Caco-2 (cell line): Measurements from ENCODE around the gene CFAP53. TPM values are rescaled to one million over a fixed set of nuclear protein-coding genes. Genes with fewer than 3 reads are reported as not detected.

ENCODE experiments used
- BruUV-seq: library from RNA; stranded (reverse); fragments of 400-500 nt; replicated peaks from 2 replicates; lab custom pipeline; 2021; lab: Mats Ljungman, UMichigan
- CTCF ChIA-PET: fragments of 300-600 bp; sonication (Branson Sonifier 250); formaldehyde crosslinking; loops from one replicate; lab custom pipeline; 2022; ENCODE audit warnings: antibody characterized with exemption; lab: Charles Lee
- POLR2A ChIA-PET: fragments of 300-600 bp; sonication (Branson Sonifier 250); formaldehyde crosslinking; loops from one replicate; lab custom pipeline; 2022; ENCODE audit warnings: antibody characterized with exemption; lab: Charles Lee
- DNase-seq, 2 experiments: peaks; one replicate each; pipeline versions ENCODE4 v3.0.0 to v3.0.0-alpha.2; 2020 to 2022
- H3K27me3 ChIP-seq: replicated peaks from 2 replicates; pipeline ENCODE4 v1.6.0; 2011; ENCODE audit warnings: low read length; ENCODE audit not compliant: control insufficient read depth, insufficient read depth
- H3K36me3 ChIP-seq: 2 replicates; pipeline ENCODE4 v1.5.1; 2011; ENCODE audit warnings: low read length; ENCODE audit not compliant: control insufficient read depth, insufficient read depth
- H3K4me1 ChIP-seq: fragments of 250-450 bp; sonication (Bioruptor Pico); 2 replicates; pipeline ENCODE4 v1.5.1; 2020; ENCODE audit warnings: mild to moderate bottlenecking
- H3K4me3 ChIP-seq: 2 replicates; pipeline ENCODE4 v1.5.1; 2011; ENCODE audit warnings: low read depth, mild to moderate bottlenecking, control low read depth, low read length
- H3K9me3 ChIP-seq: fragments of 250-450 bp; sonication (Bioruptor Pico); 2 replicates; pipeline ENCODE4 v1.5.1; 2020; ENCODE audit warnings: mild to moderate bottlenecking, moderate library complexity
- H3K27ac Mint-ChIP-seq: one replicate; pipeline ENCODE4 v1.8.0; 2022; ENCODE audit warnings: mixed read lengths; ENCODE audit not compliant: unreplicated experiment
- H3K27me3 Mint-ChIP-seq: one replicate; pipeline ENCODE4 v1.8.0; 2022; ENCODE audit warnings: mixed read lengths; ENCODE audit not compliant: insufficient read depth, unreplicated experiment
- H3K36me3 Mint-ChIP-seq: one replicate; pipeline ENCODE4 v1.8.0; 2022; ENCODE audit warnings: mild to moderate bottlenecking, mixed read lengths; ENCODE audit not compliant: insufficient read depth, unreplicated experiment
- H3K4me1 Mint-ChIP-seq: one replicate; pipeline ENCODE4 v1.8.0; 2022; ENCODE audit warnings: low read depth, mixed read lengths; ENCODE audit not compliant: unreplicated experiment
- H3K4me3 Mint-ChIP-seq: one replicate; pipeline ENCODE4 v1.8.0; 2022; ENCODE audit warnings: mild to moderate bottlenecking, moderate library complexity, mixed read lengths; ENCODE audit not compliant: unreplicated experiment
- H3K9me3 Mint-ChIP-seq: one replicate; pipeline ENCODE4 v1.8.0; 2022; ENCODE audit warnings: mixed read lengths; ENCODE audit not compliant: unreplicated experiment
- intact Hi-C: fragments of 100-400 bp; cut with micrococcal nuclease; formaldehyde crosslinking; loops from one replicate; pipeline ENCODE4 v1.10.0; 2022; ENCODE audit not compliant: unreplicated experiment
- total RNA-seq: library from RNA; stranded (reverse); gene quantifications from 2 replicates; pipeline ENCODE4 v1.2.3, GENCODE V29; 2022
- TF ChIP-seq, protein P1 (sequence below), 2 experiments: fragments of 200-600 bp in 1 of 2; IDR thresholded peaks; 1 replicate in 1 of 2; 2 replicates in 1 of 2; pipeline versions ENCODE4 v1.5.1 to v1.8.0; 2011 to 2022; ENCODE audit warnings: antibody characterized with exemption in 1 of 2, control low read depth in 1 of 2, inconsistent platforms in 1 of 2, low read depth in 1 of 2, low read length in 1 of 2, mild to moderate bottlenecking in 1 of 2, moderate library complexity in 1 of 2; ENCODE audit not compliant: insufficient read depth in 1 of 2, severe bottlenecking in 1 of 2, unreplicated experiment in 1 of 2

The CFAP53 gene
- total RNA-seq, 1 experiment from 2014 or later = not detected

DNA sequence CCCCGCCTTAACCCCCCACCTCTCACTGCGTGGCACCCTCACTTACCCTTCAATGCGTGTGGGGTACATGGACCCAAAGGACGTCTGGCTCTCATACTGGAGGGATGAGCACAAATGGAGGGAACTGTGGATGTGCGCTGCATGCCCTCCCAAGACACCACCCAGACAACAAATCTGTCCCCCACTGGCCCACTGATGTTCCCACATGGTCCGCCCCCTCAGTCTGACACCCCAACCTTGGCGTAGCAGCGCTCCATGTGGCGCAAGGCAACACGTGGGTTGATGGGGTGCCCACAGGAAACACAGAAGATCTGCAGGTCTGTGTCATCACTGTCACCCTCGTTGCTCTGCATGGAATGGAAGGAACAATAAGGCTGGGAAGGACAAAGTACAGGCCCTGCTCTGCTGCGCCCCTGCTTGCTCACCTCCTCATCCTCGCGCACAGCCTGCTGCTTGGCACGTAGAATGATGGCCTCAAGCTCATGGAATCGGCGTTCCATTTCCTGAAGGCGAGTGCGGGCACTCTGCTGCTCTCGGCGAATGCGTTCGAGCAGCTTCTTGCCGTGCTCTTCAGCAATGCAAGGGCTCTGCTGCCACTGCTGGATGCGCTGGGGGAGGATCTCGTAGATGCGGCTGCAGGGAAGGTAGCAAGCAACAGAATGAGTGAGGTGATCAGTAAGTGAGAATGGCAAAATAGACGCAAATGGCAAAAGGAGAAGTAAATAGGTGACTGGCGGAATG is 17.3 kb upstream of the CFAP53 start:
- DNase-seq = no peak

DNA sequence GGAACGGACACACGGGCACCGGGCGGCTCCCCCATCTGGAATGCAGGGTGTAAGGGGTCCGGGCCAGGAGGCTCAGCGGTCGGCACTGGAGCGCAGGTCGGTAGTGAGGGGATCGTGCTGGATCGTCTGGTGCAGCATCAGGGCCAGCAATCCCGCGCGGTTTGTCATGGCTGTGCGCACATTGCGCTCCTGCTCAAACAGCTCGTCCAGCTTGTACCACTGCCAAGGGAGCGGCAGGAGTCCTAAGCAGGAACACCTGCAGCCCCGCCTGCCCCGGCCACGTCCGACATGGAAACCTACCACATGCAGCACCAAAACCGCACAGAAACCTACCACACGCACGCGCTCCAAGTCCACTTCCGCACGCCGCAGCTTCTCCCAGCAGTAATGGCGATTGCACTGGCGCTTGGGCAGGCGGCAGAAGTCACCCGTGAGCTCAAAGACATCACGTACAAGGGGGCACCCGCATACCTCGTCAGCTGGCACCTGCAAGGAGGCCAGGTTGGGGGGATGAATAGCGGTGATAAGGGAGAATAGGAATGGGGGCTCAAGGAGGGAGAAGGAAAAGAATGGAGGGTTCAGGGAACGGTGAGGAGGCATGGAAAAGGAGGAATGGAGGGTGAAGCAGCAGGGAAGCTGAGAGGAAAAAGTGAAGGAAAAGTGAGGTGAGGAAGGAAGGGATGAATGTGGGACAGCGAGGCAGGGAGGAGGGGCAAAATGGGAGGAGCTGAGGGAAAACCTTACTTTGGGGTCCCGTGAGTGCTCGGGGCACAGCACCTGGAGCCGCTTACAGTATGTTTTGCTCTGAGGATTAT is 16.4 kb upstream of the CFAP53 start:
- BruUV-seq = no TSS peak
- Mint-ChIP-seq H3K4me3 (peak overlapping the region; percentile 86), H3K27ac (peak overlapping the region; percentile 94), H3K27me3 (no peaks in the 10 kb centered on the region), H3K36me3 (peaks cover 20% of the 10 kb centered on the region), H3K4me1 (peaks cover 19% of the 10 kb centered on the region), H3K9me3 (no peaks in the 10 kb centered on the region)
- Histone ChIP-seq H3K36me3 (no peaks in the 10 kb centered on the region; the same call in none of the 2 replicates), H3K27me3 (no peaks in the 10 kb centered on the region), H3K9me3 (no peaks in the 10 kb centered on the region), H3K4me3 (no peak overlapping the region), H3K4me1 (no peaks in the 10 kb centered on the region)
- POLR2A ChIA-PET = no interaction called here
- DNase-seq = no peak
- CTCF ChIA-PET = interaction anchor here (1.9 kb wide), 1 partner anchor 75 kb away, joined by 11 read pairs; no protein-coding TSS in a partner anchor
- TF ChIP-seq, protein P1, sequence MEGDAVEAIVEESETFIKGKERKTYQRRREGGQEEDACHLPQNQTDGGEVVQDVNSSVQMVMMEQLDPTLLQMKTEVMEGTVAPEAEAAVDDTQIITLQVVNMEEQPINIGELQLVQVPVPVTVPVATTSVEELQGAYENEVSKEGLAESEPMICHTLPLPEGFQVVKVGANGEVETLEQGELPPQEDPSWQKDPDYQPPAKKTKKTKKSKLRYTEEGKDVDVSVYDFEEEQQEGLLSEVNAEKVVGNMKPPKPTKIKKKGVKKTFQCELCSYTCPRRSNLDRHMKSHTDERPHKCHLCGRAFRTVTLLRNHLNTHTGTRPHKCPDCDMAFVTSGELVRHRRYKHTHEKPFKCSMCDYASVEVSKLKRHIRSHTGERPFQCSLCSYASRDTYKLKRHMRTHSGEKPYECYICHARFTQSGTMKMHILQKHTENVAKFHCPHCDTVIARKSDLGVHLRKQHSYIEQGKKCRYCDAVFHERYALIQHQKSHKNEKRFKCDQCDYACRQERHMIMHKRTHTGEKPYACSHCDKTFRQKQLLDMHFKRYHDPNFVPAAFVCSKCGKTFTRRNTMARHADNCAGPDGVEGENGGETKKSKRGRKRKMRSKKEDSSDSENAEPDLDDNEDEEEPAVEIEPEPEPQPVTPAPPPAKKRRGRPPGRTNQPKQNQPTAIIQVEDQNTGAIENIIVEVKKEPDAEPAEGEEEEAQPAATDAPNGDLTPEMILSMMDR (IDR thresholded peaks at IDR 0.05; ENCODE audit: insufficient read depth in 1 of 2, low read depth in 1 of 2, low read length in 1 of 2, severe bottlenecking in 1 of 2, unreplicated experiment in 1 of 2) = no peak
- intact Hi-C loops = no loop called here

More for the DNA sequence above, 17.3 kb upstream of the CFAP53 start:
- Mint-ChIP-seq H3K4me1 (peaks cover 19% of the 10 kb centered on the region), H3K27ac (no peak overlapping the region), H3K36me3 (peaks cover 21% of the 10 kb centered on the region), H3K27me3 (no peaks in the 10 kb centered on the region), H3K4me3 (no peak overlapping the region), H3K9me3 (no peaks in the 10 kb centered on the region)
- TF ChIP-seq, protein P1 (IDR thresholded peaks at IDR 0.05; ENCODE audit: insufficient read depth in 1 of 2, low read depth in 1 of 2, low read length in 1 of 2, severe bottlenecking in 1 of 2, unreplicated experiment in 1 of 2) = no peak
- no TSS peak for BruUV-seq
- Histone ChIP-seq H3K4me3 (no peak overlapping the region), H3K27me3 (no peaks in the 10 kb centered on the region), H3K36me3 (no peaks in the 10 kb centered on the region; the same call in none of the 2 replicates), H3K4me1 (no peaks in the 10 kb centered on the region), H3K9me3 (no peaks in the 10 kb centered on the region)
- ChIA-PET POLR2A (no interaction called here), CTCF (no interaction called here)
- intact Hi-C loops = no loop called here

DNA sequence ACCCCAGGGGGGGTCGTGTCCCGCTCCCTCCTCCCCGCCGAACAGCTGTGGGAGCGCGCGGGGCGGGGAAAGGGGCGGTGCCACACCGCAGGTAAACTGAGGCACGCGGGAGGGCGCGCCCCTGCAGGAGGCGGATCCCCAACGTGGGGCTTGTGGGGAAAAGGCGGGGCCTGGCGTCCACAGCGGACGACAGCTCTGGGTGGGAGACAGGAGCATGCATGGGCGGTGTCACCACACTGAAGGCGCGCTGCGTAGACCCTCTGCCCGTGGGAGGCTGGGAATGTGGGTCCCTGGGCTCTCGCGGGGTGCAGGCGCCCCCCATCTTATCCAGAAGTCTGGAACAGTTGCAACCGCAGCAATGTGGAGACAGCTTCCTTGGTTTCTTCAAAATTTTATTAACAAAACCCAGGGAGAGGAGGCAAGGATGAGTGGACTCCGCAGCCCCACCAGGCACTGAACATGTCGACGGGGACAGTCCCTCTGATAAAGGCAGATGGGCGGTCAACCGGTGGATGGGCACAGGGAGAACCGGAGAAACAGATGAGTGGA is 15.8 kb upstream of the CFAP53 start:
- BruUV-seq = no TSS peak
- TF ChIP-seq, protein P1 (IDR thresholded peaks at IDR 0.05; ENCODE audit: insufficient read depth in 1 of 2, low read depth in 1 of 2, low read length in 1 of 2, severe bottlenecking in 1 of 2, unreplicated experiment in 1 of 2) = no peak
- Mint-ChIP-seq H3K4me3 (peak overlapping the region; percentile 86), H3K36me3 (peaks cover 14% of the 10 kb centered on the region), H3K27me3 (no peaks in the 10 kb centered on the region), H3K9me3 (no peaks in the 10 kb centered on the region), H3K27ac (peak overlapping the region; percentile 94), H3K4me1 (peaks cover 17% of the 10 kb centered on the region)
- peak overlapping the region; percentile 56 for H3K4me3 ChIP-seq
- no peaks in the 10 kb centered on the region for H3K9me3 ChIP-seq
- ChIA-PET CTCF (interaction anchor here (1.9 kb wide), 1 partner anchor 75 kb away, joined by 11 read pairs; no protein-coding TSS in a partner anchor), POLR2A (interaction anchor here (0.6 kb wide), 1 partner anchor 383 kb away, joined by 4 read pairs; no protein-coding TSS in a partner anchor)
- H3K4me1 ChIP-seq = no peaks in the 10 kb centered on the region
- no peak for DNase-seq
- intact Hi-C loops = no loop called here
- H3K27me3 ChIP-seq = no peaks in the 10 kb centered on the region
- no peaks in the 10 kb centered on the region; the same call in none of the 2 replicates for H3K36me3 ChIP-seq
